OCI-LY7 (cell line): Measurements from ENCODE around the gene CDCP2.

Source experiments
- EZH2phosphoT487 ChIP-seq: fragments of 200-600 bp; sonication (generic); IDR thresholded peaks from 2 replicates; pipeline ENCODE4 v1.6.1; 2018; ENCODE audit warnings: low read depth, borderline replicate concordance, mild to moderate bottlenecking, mixed run types, antibody characterized with exemption, low read length, moderate library complexity, mixed read lengths
- TF ChIP-seq, protein P1 (sequence below): fragments of 200-600 bp; sonication (generic); conservative IDR thresholded peaks from 2 replicates; pipeline ENCODE4 v1.5.1; 2014; ENCODE audit warnings: mild to moderate bottlenecking, antibody characterized with exemption, low read length, moderate library complexity, mixed read lengths

DNA sequence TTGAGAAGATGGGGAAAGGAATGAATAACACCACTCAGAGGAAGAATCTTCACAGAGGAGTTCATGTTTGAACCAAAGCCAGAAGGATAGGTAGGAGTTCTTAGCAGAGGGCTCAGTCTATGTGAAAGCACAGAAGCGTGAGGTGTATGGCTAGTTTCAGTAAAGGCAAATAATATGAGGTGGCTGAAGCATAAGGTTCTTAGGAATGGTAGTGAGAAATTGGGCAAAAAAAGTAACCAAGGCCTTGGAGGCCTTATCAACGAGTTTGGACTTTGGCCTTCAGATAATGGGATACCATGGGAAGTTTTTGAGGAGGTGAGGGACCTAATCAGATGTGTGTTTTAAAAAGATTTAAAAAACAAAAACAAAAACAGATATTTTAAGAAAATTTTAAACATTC is 52.3 kb downstream of the CDCP2 start:
- TF ChIP-seq, protein P1, sequence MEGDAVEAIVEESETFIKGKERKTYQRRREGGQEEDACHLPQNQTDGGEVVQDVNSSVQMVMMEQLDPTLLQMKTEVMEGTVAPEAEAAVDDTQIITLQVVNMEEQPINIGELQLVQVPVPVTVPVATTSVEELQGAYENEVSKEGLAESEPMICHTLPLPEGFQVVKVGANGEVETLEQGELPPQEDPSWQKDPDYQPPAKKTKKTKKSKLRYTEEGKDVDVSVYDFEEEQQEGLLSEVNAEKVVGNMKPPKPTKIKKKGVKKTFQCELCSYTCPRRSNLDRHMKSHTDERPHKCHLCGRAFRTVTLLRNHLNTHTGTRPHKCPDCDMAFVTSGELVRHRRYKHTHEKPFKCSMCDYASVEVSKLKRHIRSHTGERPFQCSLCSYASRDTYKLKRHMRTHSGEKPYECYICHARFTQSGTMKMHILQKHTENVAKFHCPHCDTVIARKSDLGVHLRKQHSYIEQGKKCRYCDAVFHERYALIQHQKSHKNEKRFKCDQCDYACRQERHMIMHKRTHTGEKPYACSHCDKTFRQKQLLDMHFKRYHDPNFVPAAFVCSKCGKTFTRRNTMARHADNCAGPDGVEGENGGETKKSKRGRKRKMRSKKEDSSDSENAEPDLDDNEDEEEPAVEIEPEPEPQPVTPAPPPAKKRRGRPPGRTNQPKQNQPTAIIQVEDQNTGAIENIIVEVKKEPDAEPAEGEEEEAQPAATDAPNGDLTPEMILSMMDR, result no peak
- TF ChIP-seq EZH2phosphoT487, result no peak
